A549 (cell line): ENCODE results near the gene SHISA3. TPM values are rescaled to one million over a fixed set of nuclear protein-coding genes. Genes with fewer than 3 reads are reported as not detected.

Experiments
- ATAC-seq, 2 experiments: fragments of 200-7000 bp in 1 of 2; fragments of >200 bp in 1 of 2; cut with Nextera tagmentation in 1 of 2; cut with Tn5 transposase in 1 of 2; 3 replicates each; pipeline versions ENCODE4 v1.8.0 to v1.9.1; 2018 to 2020; ENCODE audit warnings: mild to moderate bottlenecking in 1 of 2, moderate library complexity in 1 of 2
- CTCF ChIA-PET: fragments of 300-600 bp; sonication (Branson Sonifier 250); formaldehyde crosslinking; extraction: SDS; loops from one replicate; lab custom pipeline; 2021; ENCODE audit warnings: antibody characterized with exemption, inconsistent platforms; lab: Yijun Ruan, JAX
- POLR2A ChIA-PET: fragments of 350-600 bp; formaldehyde crosslinking; extraction: SDS; loops from one replicate; lab custom pipeline; 2021; ENCODE audit warnings: antibody characterized with exemption, inconsistent platforms; lab: Yijun Ruan, JAX
- DNase-seq, 2 experiments: peaks; one replicate each; pipeline versions ENCODE4 v3.0.0 to v3.0.0-alpha.2; 2011 to 2016; ENCODE audit warnings: low read depth in 1 of 2, low spot score in 1 of 2
- FAIRE-seq: peaks from 2 replicates; lab custom pipeline; 2011; peaks lifted over from hg19 to GRCh38; lab: Jason Lieb, UNC
- H3K27ac ChIP-seq, 2 experiments: fragments of >200 bp; sonication (Bioruptor Twin); formaldehyde crosslinking; 3 replicates each; pipeline ENCODE4 v1.5.1; 2016 to 2017
- H3K4me1 ChIP-seq: fragments of >200 bp; sonication (Bioruptor Twin); formaldehyde crosslinking; 3 replicates; pipeline ENCODE4 v1.6.1; 2016
- H3K4me2 ChIP-seq: fragments of >200 bp; sonication (Bioruptor Twin); formaldehyde crosslinking; 3 replicates; pipeline ENCODE4 v1.6.1; 2016
- H3K4me3 ChIP-seq: fragments of >200 bp; sonication (Bioruptor Twin); formaldehyde crosslinking; 3 replicates; pipeline ENCODE4 v1.5.1; 2016
- H3K9me3 ChIP-seq: fragments of >200 bp; sonication (Bioruptor Twin); formaldehyde crosslinking; 3 replicates; pipeline ENCODE4 v1.6.1; 2016
- CHD4 ChIP-seq: fragments of 200-600 bp; sonication (generic); IDR thresholded peaks from 2 replicates; pipeline ENCODE4 v1.6.1; 2016; ENCODE audit warnings: antibody characterized with exemption, mild to moderate bottlenecking, borderline replicate concordance
- E2F6 ChIP-seq: IDR thresholded peaks from 2 replicates; pipeline ENCODE4 v1.6.1; 2012; ENCODE audit warnings: low read depth, borderline replicate concordance
- EP300 ChIP-seq, 2 experiments: fragments of >200 bp; sonication (Bioruptor Twin); formaldehyde crosslinking; IDR thresholded peaks; 2 replicates in 1 of 2; 3 replicates in 1 of 2; pipeline ENCODE4 v1.6.1; 2016 to 2017
- ESRRA ChIP-seq: fragments of 150-350 bp; IDR thresholded peaks from 2 replicates; pipeline ENCODE4 v1.6.1; 2014; ENCODE audit warnings: mild to moderate bottlenecking, low read length, borderline replicate concordance
- FOSB ChIP-seq: fragments of 250-450 bp; sonication (Bioruptor Pico); IDR thresholded peaks from 2 replicates; pipeline ENCODE4 v1.5.0; 2020; ENCODE audit warnings: mild to moderate bottlenecking, moderate library complexity
- FOXS1 ChIP-seq: fragments of 250-450 bp; sonication (Bioruptor Pico); IDR thresholded peaks from 2 replicates; pipeline ENCODE4 v1.5.0; 2020; ENCODE audit warnings: mild to moderate bottlenecking, moderate library complexity
- HEYL ChIP-seq: fragments of 250-450 bp; sonication (Bioruptor Pico); IDR thresholded peaks from 2 replicates; pipeline ENCODE4 v1.8.0; 2021; ENCODE audit warnings: mild to moderate bottlenecking, moderate library complexity
- HMGXB4 ChIP-seq: fragments of 250-450 bp; sonication (Bioruptor Pico); IDR thresholded peaks from 2 replicates; pipeline ENCODE4 v1.5.0; 2021; ENCODE audit warnings: mild to moderate bottlenecking, moderate library complexity, borderline replicate concordance
- HOXB5 ChIP-seq: fragments of 250-450 bp; sonication (Bioruptor Pico); IDR thresholded peaks from 2 replicates; pipeline ENCODE4 v1.5.0; 2020; ENCODE audit warnings: mild to moderate bottlenecking, moderate library complexity
- JUN ChIP-seq, 2 experiments: fragments of >200 bp; sonication (Bioruptor Twin); formaldehyde crosslinking; IDR thresholded peaks; 2 replicates in 1 of 2; 3 replicates in 1 of 2; pipeline ENCODE4 v1.6.1; 2016 to 2017
- KDM5A ChIP-seq: fragments of 200-600 bp; sonication (generic); IDR thresholded peaks from 2 replicates; pipeline ENCODE4 v1.6.1; 2016; ENCODE audit warnings: antibody characterized with exemption, mild to moderate bottlenecking
- MAFK ChIP-seq: fragments of 450-650 bp; IDR thresholded peaks from 2 replicates; pipeline ENCODE4 v1.6.1; 2014; ENCODE audit not compliant: partially characterized antibody
- PBX3 ChIP-seq: IDR thresholded peaks from 2 replicates; pipeline ENCODE4 v1.6.1; 2012
- POLR2A ChIP-seq: IDR thresholded peaks from 2 replicates; pipeline ENCODE4 v1.6.1; 2012; ENCODE audit warnings: mild to moderate bottlenecking, low read length
- POLR2AphosphoS2 ChIP-seq: conservative IDR thresholded peaks from 2 replicates; pipeline ENCODE4 v1.6.1; 2012; ENCODE audit warnings: low read length, improper control_type of control experiment, inconsistent platforms
- RARB ChIP-seq: fragments of 250-450 bp; sonication (Bioruptor Pico); IDR thresholded peaks from 2 replicates; pipeline ENCODE4 v1.8.0; 2021; ENCODE audit warnings: mild to moderate bottlenecking, moderate library complexity
- RCOR1 ChIP-seq: fragments of 150-350 bp; IDR thresholded peaks from 2 replicates; pipeline ENCODE4 v1.6.1; 2014; ENCODE audit warnings: antibody characterized with exemption, low read length, low read depth
- REST ChIP-seq: fragments of 200-600 bp; sonication (generic); IDR thresholded peaks from 2 replicates; pipeline ENCODE4 v1.6.1; 2016; ENCODE audit warnings: antibody characterized with exemption, mild to moderate bottlenecking, moderate library complexity
- RNF2 ChIP-seq: fragments of 200-600 bp; sonication (generic); IDR thresholded peaks from 2 replicates; pipeline ENCODE4 v1.6.1; 2016; ENCODE audit warnings: low read depth, mild to moderate bottlenecking, antibody characterized with exemption, moderate library complexity, borderline replicate concordance
- SREBF2 ChIP-seq: fragments of 450-650 bp; IDR thresholded peaks from 2 replicates; pipeline ENCODE4 v1.6.1; 2014; ENCODE audit warnings: mild to moderate bottlenecking, moderate library complexity
- TP53 ChIP-seq: fragments of 250-450 bp; sonication (Bioruptor Pico); IDR thresholded peaks from 2 replicates; pipeline ENCODE4 v1.5.0; 2021; ENCODE audit warnings: mild to moderate bottlenecking, moderate library complexity
- USF2 ChIP-seq: fragments of 450-650 bp; IDR thresholded peaks from 2 replicates; pipeline ENCODE4 v1.6.1; 2014; ENCODE audit warnings: antibody characterized with exemption
- ZC3H11A ChIP-seq: fragments of 450-650 bp; IDR thresholded peaks from 2 replicates; pipeline ENCODE4 v1.6.1; 2014; ENCODE audit warnings: antibody characterized with exemption, mild to moderate bottlenecking
- ZSCAN20 ChIP-seq: fragments of 250-450 bp; sonication (Bioruptor Pico); IDR thresholded peaks from 2 replicates; pipeline ENCODE4 v1.8.0; 2022; ENCODE audit warnings: mild to moderate bottlenecking, moderate library complexity
- WGBS: methylation state at CpG from one replicate; pipeline ENCODE4 v1.1.6; 2017; ENCODE audit errors: missing lambda C conversion rate; 5-methylcytosine and 5-hydroxymethylcytosine counted together
- polyA plus RNA-seq, 4 experiments: library from polyadenylated mRNA; depleted of rRNA in 3 of 4; stranded (reverse); fragments of >200 nt; fragmentation: RNase III in 1 of 4; extraction: RNeasy Plus Mini Kit Qiagen cat#74134 plus additional on column Dnase treatment in 1 of 4; gene quantifications; 2 replicates in 3 of 4; 3 replicates in 1 of 4; pipeline ENCODE4 v1.2.3, GENCODE V29; 2011 to 2017

SHISA3 gene
- polyA plus RNA-seq, 2 of the 4 experiments (the other 2 are of a cell fraction): not detected

GRCh38 chr4:42366959-42367358, 30.3 kb upstream of the SHISA3 start (continued):
- TF ChIP-seq REST: no peak
- no peak for TF ChIP-seq JUN (IDR thresholded peaks at IDR 0.05)
- no peak for TF ChIP-seq FOSB (CRISPR knock-in tag)
- no peak for TF ChIP-seq HOXB5
- TF ChIP-seq TP53 (CRISPR knock-in tag): no peak
- TF ChIP-seq ZSCAN20 (CRISPR knock-in tag): no peak

GRCh38 chr4:42369489-42369888, 27.8 kb upstream of the SHISA3 start:
- Histone ChIP-seq H3K27ac (no peak overlapping the region), H3K4me2 (no peak overlapping the region)
- TF ChIP-seq RARB (CRISPR knock-in tag) (no peak), SREBF2 (no peak), E2F6 (no peak), POLR2AphosphoS2 (no peak), USF2 (no peak), CHD4 (no peak), POLR2A (no peak), HEYL (CRISPR knock-in tag) (no peak), RNF2 (no peak), PBX3 (no peak), RCOR1 (no peak), JUN (IDR thresholded peaks at IDR 0.05) (no peak), ZC3H11A (no peak), FOXS1 (CRISPR knock-in tag) (no peak), MAFK (no peak), HMGXB4 (CRISPR knock-in tag) (no peak), TP53 (CRISPR knock-in tag) (no peak), KDM5A (no peak), ESRRA (no peak), EP300 (IDR thresholded peaks at IDR 0.05) (no peak)
- TF ChIP-seq, all 56 proteins: peak for 0
- Histone ChIP-seq H3K4me3 (no peak overlapping the region), H3K9me3 (no peaks in the 10 kb centered on the region), H3K4me1 (no peaks in the 10 kb centered on the region)
- WGBS: 70% methylated on average over 11 of the region's 27 CpGs
- ChIA-PET CTCF (interaction anchor here (6.2 kb wide), 1 partner anchor 151 kb away, joined by 42 read pairs; no protein-coding TSS in a partner anchor), POLR2A (no interaction called here)
- no peak for DNase-seq
- ATAC-seq: no peak
- FAIRE-seq: no peak
